ENCODE data around the gene PLEKHH2. TPM values are rescaled to one million over a fixed set of nuclear protein-coding genes. Genes with fewer than 3 reads are reported as not detected.

PLEKHH2 gene
- polyA plus RNA-seq, 1 experiment = 2.2 TPM

DNA sequence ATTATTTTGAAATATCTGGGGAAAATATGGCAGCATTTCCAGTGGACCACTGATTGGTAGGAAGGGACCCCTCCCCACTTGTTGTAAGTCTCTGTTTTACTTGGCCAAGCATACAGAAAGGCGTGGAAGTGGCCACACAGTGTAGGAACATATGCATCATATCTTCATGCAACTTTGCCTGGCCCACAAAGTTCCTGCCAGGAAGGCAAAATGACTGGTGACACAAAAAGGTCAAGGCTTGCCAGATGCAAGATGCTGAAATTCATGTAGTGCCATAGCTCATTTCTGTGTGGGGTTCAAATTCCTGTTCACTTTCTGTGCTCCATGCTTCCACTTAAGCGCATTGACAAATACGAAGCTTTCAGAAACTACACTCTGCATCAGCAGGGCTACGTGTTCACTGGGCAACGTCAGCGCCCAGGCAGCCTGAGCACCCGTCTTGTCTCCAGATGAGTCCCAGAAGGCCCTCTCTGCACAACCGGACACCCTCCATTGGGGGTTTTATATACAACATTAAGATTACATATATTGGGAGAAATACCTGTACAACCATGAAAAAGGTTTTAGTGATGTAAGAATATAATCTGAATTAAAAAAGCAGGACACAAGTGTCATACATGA is 140.4 kb downstream of the PLEKHH2 start:
- DNase-seq (ENCODE audit: low read depth) = no peak
- H3K4me3 ChIP-seq (ENCODE audit: low read depth, low read length) = no peak overlapping the region
- peaks cover 3% of the 10 kb centered on the region for H3K36me3 ChIP-seq (ENCODE audit: control insufficient read depth, insufficient read depth, low read length)
- H3K27me3 ChIP-seq (ENCODE audit: control insufficient read depth, insufficient read depth, low read length) = no peaks in the 10 kb centered on the region
- POLR2A ChIA-PET = no interaction called here
- CTCF ChIA-PET = no interaction called here
- TF ChIP-seq, protein P1, sequence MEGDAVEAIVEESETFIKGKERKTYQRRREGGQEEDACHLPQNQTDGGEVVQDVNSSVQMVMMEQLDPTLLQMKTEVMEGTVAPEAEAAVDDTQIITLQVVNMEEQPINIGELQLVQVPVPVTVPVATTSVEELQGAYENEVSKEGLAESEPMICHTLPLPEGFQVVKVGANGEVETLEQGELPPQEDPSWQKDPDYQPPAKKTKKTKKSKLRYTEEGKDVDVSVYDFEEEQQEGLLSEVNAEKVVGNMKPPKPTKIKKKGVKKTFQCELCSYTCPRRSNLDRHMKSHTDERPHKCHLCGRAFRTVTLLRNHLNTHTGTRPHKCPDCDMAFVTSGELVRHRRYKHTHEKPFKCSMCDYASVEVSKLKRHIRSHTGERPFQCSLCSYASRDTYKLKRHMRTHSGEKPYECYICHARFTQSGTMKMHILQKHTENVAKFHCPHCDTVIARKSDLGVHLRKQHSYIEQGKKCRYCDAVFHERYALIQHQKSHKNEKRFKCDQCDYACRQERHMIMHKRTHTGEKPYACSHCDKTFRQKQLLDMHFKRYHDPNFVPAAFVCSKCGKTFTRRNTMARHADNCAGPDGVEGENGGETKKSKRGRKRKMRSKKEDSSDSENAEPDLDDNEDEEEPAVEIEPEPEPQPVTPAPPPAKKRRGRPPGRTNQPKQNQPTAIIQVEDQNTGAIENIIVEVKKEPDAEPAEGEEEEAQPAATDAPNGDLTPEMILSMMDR (IDR thresholded peaks at IDR 0.05; ENCODE audit: insufficient read depth, low read depth, low read length) = no peak

DNA sequence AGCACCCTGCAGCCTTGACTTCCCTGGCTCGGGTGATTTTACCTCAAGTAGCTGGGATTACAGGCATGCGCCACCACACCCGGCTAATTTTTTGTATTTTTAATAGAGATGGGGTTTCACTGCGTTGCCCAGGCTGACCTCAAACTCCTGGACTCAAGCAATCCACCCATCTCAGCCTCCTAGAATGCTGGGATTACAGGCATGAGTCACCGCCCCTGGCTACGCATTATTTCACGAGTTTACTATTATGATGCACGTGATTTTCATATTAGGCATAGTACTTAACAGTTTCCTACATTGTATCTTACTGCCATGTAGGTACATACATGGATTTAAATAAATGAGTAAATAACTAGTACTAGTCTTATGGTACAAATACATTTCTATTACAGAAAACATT is 141.2 kb downstream of the PLEKHH2 start:
- TF ChIP-seq, protein P1 (IDR thresholded peaks at IDR 0.05; ENCODE audit: insufficient read depth, low read depth, low read length) = no peak
- CTCF ChIA-PET = no interaction called here
- Histone ChIP-seq H3K4me3 (ENCODE audit: low read depth, low read length) (no peak overlapping the region), H3K36me3 (ENCODE audit: control insufficient read depth, insufficient read depth, low read length) (peaks cover 3% of the 10 kb centered on the region), H3K27me3 (ENCODE audit: control insufficient read depth, insufficient read depth, low read length) (no peaks in the 10 kb centered on the region)
- DNase-seq (ENCODE audit: low read depth) = no peak
- POLR2A ChIA-PET = no interaction called here

DNA sequence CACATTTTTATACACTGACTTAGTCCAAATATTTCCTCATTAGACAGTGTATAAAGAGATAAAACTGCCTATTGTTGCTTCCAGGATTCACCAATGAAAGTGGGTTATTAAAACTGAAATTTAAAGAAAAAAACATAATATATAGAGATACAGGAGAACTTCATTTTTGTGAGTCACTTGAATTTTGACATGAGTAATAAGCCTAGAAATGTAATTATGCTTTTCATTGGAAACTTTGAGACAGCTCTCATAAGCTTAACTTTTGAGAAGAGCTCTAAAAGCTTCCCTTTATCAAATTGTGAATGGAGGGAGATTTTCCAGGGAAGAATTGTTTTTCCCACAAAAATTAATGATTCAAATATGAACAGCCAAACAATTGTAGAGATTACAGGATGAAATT is 150.8 kb downstream of the PLEKHH2 start:
- TF ChIP-seq, protein P1 (IDR thresholded peaks at IDR 0.05; ENCODE audit: insufficient read depth, low read depth, low read length) = no peak
- no peaks in the 10 kb centered on the region for H3K27me3 ChIP-seq (ENCODE audit: control insufficient read depth, insufficient read depth, low read length)
- CTCF ChIA-PET = no interaction called here
- no peak overlapping the region for H3K4me3 ChIP-seq (ENCODE audit: low read depth, low read length)
- POLR2A ChIA-PET = no interaction called here
- H3K36me3 ChIP-seq (ENCODE audit: control insufficient read depth, insufficient read depth, low read length) = 0 out of 2 replicates have a peak, but pooled peaks cover 1% of the 10 kb centered on the region
- no peak for DNase-seq (ENCODE audit: low read depth)

DNA sequence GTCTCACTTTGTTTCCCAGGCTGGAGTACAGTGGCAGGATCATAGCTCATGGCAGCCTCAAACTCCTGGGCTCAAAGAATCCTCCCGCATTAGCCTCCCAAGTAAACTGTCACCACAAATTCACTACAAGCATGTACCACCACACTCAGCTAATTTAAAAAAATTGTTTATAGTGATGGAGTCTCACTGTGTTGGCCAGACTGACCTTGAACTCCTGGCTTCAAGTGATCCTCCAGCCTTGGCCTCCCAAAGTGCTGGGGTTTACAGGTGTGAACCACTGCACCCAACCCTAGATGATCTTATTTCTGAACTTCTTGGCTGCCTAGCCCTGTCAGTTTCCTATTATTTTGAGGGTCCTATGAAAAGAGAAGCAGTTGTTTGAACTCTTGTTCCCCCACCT is 151.6 kb downstream of the PLEKHH2 start:
- CTCF ChIA-PET = no interaction called here
- POLR2A ChIA-PET = no interaction called here

DNA sequence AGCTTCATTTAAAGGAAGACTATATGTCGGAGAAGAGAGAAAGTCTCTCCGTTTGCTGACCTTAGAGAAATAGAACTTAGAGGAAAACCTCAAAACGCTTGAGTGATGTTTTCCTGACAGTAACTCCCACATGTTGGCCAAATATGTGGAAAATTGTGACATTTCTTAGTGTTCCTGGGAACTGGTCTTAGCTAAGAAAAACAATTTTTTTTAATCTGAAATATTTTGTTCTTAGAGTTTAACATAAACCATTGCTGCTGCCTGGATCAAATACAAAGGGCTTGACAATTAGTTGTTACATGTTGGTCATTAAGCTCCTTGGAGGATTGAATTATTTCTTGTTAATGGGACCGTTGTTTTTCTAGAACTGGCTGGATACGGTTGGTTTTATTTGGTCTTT is 153.1 kb downstream of the PLEKHH2 start:
- no peaks in the 10 kb centered on the region for H3K27me3 ChIP-seq (ENCODE audit: control insufficient read depth, insufficient read depth, low read length)
- 0 out of 2 replicates have a peak, but pooled peaks cover 1% of the 10 kb centered on the region for H3K36me3 ChIP-seq (ENCODE audit: control insufficient read depth, insufficient read depth, low read length)
- CTCF ChIA-PET = no interaction called here
- TF ChIP-seq, protein P1 (IDR thresholded peaks at IDR 0.05; ENCODE audit: insufficient read depth, low read depth, low read length) = no peak
- no peak overlapping the region for H3K4me3 ChIP-seq (ENCODE audit: low read depth, low read length)
- DNase-seq (ENCODE audit: low read depth) = no peak
- POLR2A ChIA-PET = no interaction called here

More for the DNA sequence above, 151.6 kb downstream of the PLEKHH2 start:
- no peak overlapping the region for H3K4me3 ChIP-seq (ENCODE audit: low read depth, low read length)
- TF ChIP-seq, protein P1 (IDR thresholded peaks at IDR 0.05; ENCODE audit: insufficient read depth, low read depth, low read length) = no peak
- 0 out of 2 replicates have a peak, but pooled peaks cover 1% of the 10 kb centered on the region for H3K36me3 ChIP-seq (ENCODE audit: control insufficient read depth, insufficient read depth, low read length)
- DNase-seq (ENCODE audit: low read depth) = no peak
- H3K27me3 ChIP-seq (ENCODE audit: control insufficient read depth, insufficient read depth, low read length) = no peaks in the 10 kb centered on the region
